HepG2 (cell line): Measurements from ENCODE around the gene SCUBE2. TPM values are rescaled to one million over a fixed set of nuclear protein-coding genes. Genes with fewer than 3 reads are reported as not detected.
A peak's percentile ranks its signal among the peaks of the same experiment; 100 is the strongest.

Experiments used
- ATF7-NPFF ChIP-seq: sonication (generic); formaldehyde crosslinking; IDR thresholded peaks from 2 replicates; pipeline ENCODE4 v1.8.1; 2023; ENCODE audit warnings: mild to moderate bottlenecking, low read depth, missing genetic modification reagents, moderate library complexity
- ATM ChIP-seq: fragments of 450-650 bp; IDR thresholded peaks from 2 replicates; pipeline ENCODE4 v1.7.1; 2017; ENCODE audit warnings: mild to moderate bottlenecking, borderline replicate concordance
- CEBPG ChIP-seq: IDR thresholded peaks from 2 replicates; pipeline ENCODE4 v1.6.1; 2016
- ELK4 ChIP-seq: sonication (generic); formaldehyde crosslinking; IDR thresholded peaks from 2 replicates; pipeline ENCODE4 v1.9.0; 2021; ENCODE audit warnings: missing genetic modification reagents, borderline replicate concordance
- HOXA7 ChIP-seq: sonication (generic); formaldehyde crosslinking; IDR thresholded peaks from 2 replicates; pipeline ENCODE4 v1.8.1; 2022; ENCODE audit warnings: mild to moderate bottlenecking, missing genetic modification reagents, moderate library complexity
- IRF2 ChIP-seq: IDR thresholded peaks from 2 replicates; pipeline ENCODE4 v1.6.1; 2018; ENCODE audit warnings: missing genetic modification reagents, missing compliant biosample characterization
- NRL ChIP-seq: sonication (generic); formaldehyde crosslinking; IDR thresholded peaks from 2 replicates; pipeline ENCODE4 v1.5.0; 2020; ENCODE audit warnings: missing genetic modification reagents, mild to moderate bottlenecking, moderate library complexity, borderline replicate concordance
- RCOR2 ChIP-seq: IDR thresholded peaks from 2 replicates; pipeline ENCODE4 v1.6.1; 2016; ENCODE audit warnings: missing biosample characterization, missing genetic modification reagents
- RNF2 ChIP-seq: fragments of 450-650 bp; conservative IDR thresholded peaks from 2 replicates; pipeline ENCODE4 v1.6.1; 2016; ENCODE audit warnings: low read depth
- TEAD3 ChIP-seq: optimal IDR thresholded peaks from 2 replicates; pipeline ENCODE3; 2016; ENCODE audit warnings: borderline replicate concordance
- TEF ChIP-seq: sonication (generic); formaldehyde crosslinking; IDR thresholded peaks from 2 replicates; pipeline ENCODE4 v1.5.0; 2020; ENCODE audit warnings: missing genetic modification reagents
- TGIF2 ChIP-seq: IDR thresholded peaks from 2 replicates; pipeline ENCODE4 v1.6.1; 2016; ENCODE audit warnings: control low read depth, missing compliant biosample characterization
- ZBTB2 ChIP-seq: sonication (generic); formaldehyde crosslinking; IDR thresholded peaks from 2 replicates; pipeline ENCODE4 v1.8.0; 2022; ENCODE audit warnings: low read depth, missing genetic modification reagents
- ZBTB40 ChIP-seq, 2 experiments: fragments of 450-650 bp in 1 of 2; sonication (generic) in 1 of 2; formaldehyde crosslinking in 1 of 2; IDR thresholded peaks; 2 replicates each; pipeline versions ENCODE4 v1.6.1 to v1.8.0; 2016 to 2022; ENCODE audit warnings: antibody characterized with exemption in 1 of 2, mild to moderate bottlenecking in 1 of 2, missing genetic modification reagents in 1 of 2
- ZKSCAN1 ChIP-seq: fragments of 150-350 bp; IDR thresholded peaks from 2 replicates; pipeline ENCODE4 v1.6.1; 2014; ENCODE audit warnings: low read length
- ZNF143 ChIP-seq: sonication (generic); formaldehyde crosslinking; IDR thresholded peaks from 2 replicates; pipeline ENCODE4 v1.4.0; 2020; ENCODE audit warnings: missing genetic modification reagents
- ZNF292 ChIP-seq: sonication (generic); formaldehyde crosslinking; IDR thresholded peaks from 2 replicates; pipeline ENCODE4 v1.8.1; 2022; ENCODE audit warnings: mild to moderate bottlenecking, low read depth, missing genetic modification reagents, borderline replicate concordance
- ZNF501 ChIP-seq: sonication (generic); formaldehyde crosslinking; IDR thresholded peaks from 2 replicates; pipeline ENCODE4 v1.5.1; 2020; ENCODE audit warnings: mild to moderate bottlenecking, moderate library complexity, missing genetic modification reagents
- ZNF569 ChIP-seq: sonication (generic); formaldehyde crosslinking; IDR thresholded peaks from 2 replicates; pipeline ENCODE4 v1.5.0; 2020; ENCODE audit warnings: mild to moderate bottlenecking, missing genetic modification reagents, moderate library complexity, borderline replicate concordance
- polyA plus RNA-seq, 8 experiments: library from polyadenylated mRNA; depleted of rRNA in 3 of 8; stranded (reverse) in 7 of 8; unstranded in 1 of 8; fragments of >200 nt; fragmentation: Illumina TruSeq in 4 of 8; extraction: Trizol in 4 of 8; gene quantifications; 2 replicates each; pipeline versions ENCODE4 v1.2.1 to v1.2.3, GENCODE V29; 2011 to 2016; ENCODE audit warnings: low read depth in 4 of 8, missing spikeins in 1 of 8, mixed read lengths in 1 of 8; ENCODE audit not compliant: insufficient read depth in 1 of 8
- total RNA-seq, 5 experiments: library from RNA; depleted of rRNA; stranded (reverse); fragments of >200 nt; fragmentation: Illumina TruSeq; extraction: Trizol; gene quantifications; 2 replicates each; pipeline ENCODE4 v1.2.3, GENCODE V29; 2016; ENCODE audit warnings: low read depth in 1 of 5

The SCUBE2 gene
- total and polyA plus RNA-seq, 2 of the 13 experiments (the other 11 are each of a cell fraction or from before 2014, with no cell fraction given) = 0.09 TPM; not detected in 1

GRCh38 chr11:8985462-8985861 lies 105.9 kb downstream of the SCUBE2 start (continued):
- TF ChIP-seq ZBTB2 (CRISPR knock-in tag) = no peak
- no peak for TF ChIP-seq CEBPG (CRISPR knock-in tag)
- no peak for TF ChIP-seq HOXA7
- TF ChIP-seq NRL (CRISPR knock-in tag) = no peak
- TF ChIP-seq ELK4 = no peak
- no peak for TF ChIP-seq TEF
- no peak for TF ChIP-seq ATM
- no peak for TF ChIP-seq ZKSCAN1
- no peak for TF ChIP-seq ZBTB40 (IDR thresholded peaks at IDR 0.05)
- no peak for TF ChIP-seq ZBTB40 (CRISPR knock-in tag; IDR thresholded peaks at IDR 0.05)
- TF ChIP-seq TGIF2 (CRISPR knock-in tag) = no peak
- no peak for TF ChIP-seq ZNF569 (CRISPR knock-in tag)
- TF ChIP-seq ATF7-NPFF (CRISPR knock-in tag) = no peak
- TF ChIP-seq ZNF143 (CRISPR knock-in tag) = no peak
- no peak for TF ChIP-seq RCOR2
- TF ChIP-seq RNF2 = no peak
- peak; percentile 39 for TF ChIP-seq TEAD3
- TF ChIP-seq ZNF292 = no peak
- TF ChIP-seq ZNF501 = no peak
- 0 out of 2 replicates have a peak, but pooled peaks have one; percentile 17 for TF ChIP-seq IRF2 (CRISPR knock-in tag)
